Liver (tissue), 9 donors: ENCODE measurements around the gene TIMP1. TPM values are rescaled to one million over a fixed set of nuclear protein-coding genes. Genes with fewer than 3 reads are reported as not detected.

Source experiments
- DNase-seq: peaks from one replicate; pipeline ENCODE4 v3.0.0-alpha.2; 2017; ENCODE audit warnings: low spot score
- H3K27ac ChIP-seq, 2 donors: one replicate each; pipeline ENCODE4 v1.7.0; 2013; ENCODE audit warnings: inconsistent platforms in 2 of 2, low read length in 2 of 2, control low read depth in 1 of 2, low read depth in 1 of 2, mild to moderate bottlenecking in 1 of 2
- H3K27me3 ChIP-seq, 4 donors: one replicate each; pipeline versions ENCODE4 v1.6.1 to v1.7.0; 2013; ENCODE audit warnings: low read length in 3 of 4, inconsistent platforms in 1 of 4, mild to moderate bottlenecking in 1 of 4, moderate library complexity in 1 of 4; ENCODE audit not compliant: control insufficient read depth in 4 of 4, insufficient read depth in 4 of 4
- H3K36me3 ChIP-seq, 4 donors: one replicate each; pipeline versions ENCODE4 v1.6.1 to v1.7.0; 2013; ENCODE audit warnings: low read length in 3 of 4, mild to moderate bottlenecking in 3 of 4, low read depth in 1 of 4, moderate library complexity in 1 of 4; ENCODE audit not compliant: control insufficient read depth in 4 of 4, insufficient read depth in 3 of 4
- H3K4me1 ChIP-seq, 4 donors: one replicate each; pipeline versions ENCODE4 v1.6.1 to v1.7.0; 2013; ENCODE audit warnings: low read length in 3 of 4, mild to moderate bottlenecking in 3 of 4, moderate library complexity in 1 of 4; ENCODE audit not compliant: control insufficient read depth in 4 of 4, insufficient read depth in 4 of 4
- H3K4me3 ChIP-seq, 3 donors: one replicate each; pipeline versions ENCODE4 v1.6.1 to v1.7.0; 2013; ENCODE audit warnings: low read length in 3 of 3, control low read depth in 1 of 3, low read depth in 1 of 3, mild to moderate bottlenecking in 1 of 3
- H3K9ac ChIP-seq, 2 donors: one replicate each; pipeline ENCODE4 v1.7.0; 2013; ENCODE audit warnings: low read length in 2 of 2, mild to moderate bottlenecking in 2 of 2, moderate library complexity in 2 of 2, control low read depth in 1 of 2, low read depth in 1 of 2
- H3K9me3 ChIP-seq, 4 donors: one replicate each; pipeline versions ENCODE4 v1.6.1 to v1.7.0; 2013; ENCODE audit warnings: low read length in 3 of 4; ENCODE audit not compliant: control insufficient read depth in 4 of 4
- EGR1 ChIP-seq, 2 donors: IDR thresholded peaks; 2 replicates each; pipeline ENCODE4 v1.6.1; 2016 to 2018; ENCODE audit warnings: antibody characterized with exemption in 2 of 2, low read depth in 2 of 2
- FOXA1 ChIP-seq: IDR thresholded peaks from 2 replicates; pipeline ENCODE4 v1.6.1; 2016; ENCODE audit warnings: antibody characterized with exemption
- FOXA2 ChIP-seq: IDR thresholded peaks from 2 replicates; pipeline ENCODE4 v1.6.1; 2016; ENCODE audit warnings: antibody characterized with exemption
- GABPA ChIP-seq, 2 donors: IDR thresholded peaks in 1 of 2; conservative IDR thresholded peaks in 1 of 2; 2 replicates each; pipeline ENCODE4 v1.6.1; 2016; ENCODE audit warnings: antibody characterized with exemption in 2 of 2, mild to moderate bottlenecking in 1 of 2, moderate library complexity in 1 of 2
- HNF4A ChIP-seq, 2 donors: conservative IDR thresholded peaks; 2 replicates each; pipeline ENCODE4 v1.6.1; 2016; ENCODE audit warnings: antibody characterized with exemption in 2 of 2, mild to moderate bottlenecking in 2 of 2
- HNF4G ChIP-seq: IDR thresholded peaks from 2 replicates; pipeline ENCODE4 v1.6.1; 2016; ENCODE audit warnings: antibody characterized with exemption
- JUND ChIP-seq, 2 donors: IDR thresholded peaks; 2 replicates each; pipeline ENCODE4 v1.6.1; 2016; ENCODE audit warnings: antibody characterized with exemption in 2 of 2
- NR2F2 ChIP-seq: IDR thresholded peaks from 2 replicates; pipeline ENCODE4 v1.6.1; 2016; ENCODE audit warnings: antibody characterized with exemption
- RAD21 ChIP-seq, 2 donors: IDR thresholded peaks; 2 replicates each; pipeline ENCODE4 v1.6.1; 2016; ENCODE audit warnings: antibody characterized with exemption in 2 of 2, mild to moderate bottlenecking in 2 of 2
- RXRA ChIP-seq, 2 donors: IDR thresholded peaks; 2 replicates each; pipeline ENCODE4 v1.6.1; 2017 to 2018; ENCODE audit warnings: antibody characterized with exemption in 2 of 2, mild to moderate bottlenecking in 1 of 2
- SP1 ChIP-seq: IDR thresholded peaks from 2 replicates; pipeline ENCODE4 v1.6.1; 2018; ENCODE audit warnings: antibody characterized with exemption, mild to moderate bottlenecking
- TAF1 ChIP-seq: conservative IDR thresholded peaks from 2 replicates; pipeline ENCODE4 v1.6.1; 2016; ENCODE audit warnings: antibody characterized with exemption, mild to moderate bottlenecking
- YY1 ChIP-seq: IDR thresholded peaks from 2 replicates; pipeline ENCODE4 v1.6.1; 2016; ENCODE audit warnings: antibody characterized with exemption, mild to moderate bottlenecking
- WGBS: extraction: QIAGEN DNeasy Blood & Tissue Kit; methylation state at CpG from one replicate; pipeline ENCODE4 v1.1.7; 2013; 5-methylcytosine and 5-hydroxymethylcytosine counted together
- polyA plus RNA-seq, 2 donors: library from polyadenylated mRNA; stranded (reverse) in 1 of 2; unstranded in 1 of 2; fragments of 200-250 nt in 1 of 2; fragments of >200 nt in 1 of 2; fragmentation: Nextera tagmentation in 1 of 2; extraction: Ambion mirVana in 1 of 2; gene quantifications; one replicate each; pipeline versions ENCODE4 v1.2.1 to v1.2.3, GENCODE V29; 2013 to 2015
- total RNA-seq, 2 donors: library from RNA; depleted of rRNA; stranded (reverse); fragments of >200 nt; gene quantifications; one replicate each; pipeline ENCODE4 v1.2.3, GENCODE V29; 2014
- TF ChIP-seq, protein P1 (sequence below): fragments of 150-350 bp; IDR thresholded peaks from 2 replicates; pipeline ENCODE4 v1.5.1; 2017; ENCODE audit warnings: improper control_type of control experiment, low read depth, low read length; ENCODE audit not compliant: missing input control
- TF ChIP-seq, protein P2 (sequence below): IDR thresholded peaks from 2 replicates; pipeline ENCODE4 v1.6.1; 2016; ENCODE audit warnings: antibody characterized with exemption, mild to moderate bottlenecking
- TF ChIP-seq, protein P3 (sequence below): IDR thresholded peaks from 2 replicates; pipeline ENCODE4 v1.6.1; 2016; ENCODE audit warnings: antibody characterized with exemption
- TF ChIP-seq, protein P4 (sequence below): IDR thresholded peaks from 2 replicates; pipeline ENCODE4 v1.6.1; 2016; ENCODE audit warnings: antibody characterized with exemption
- TF ChIP-seq, protein P5 (sequence below): IDR thresholded peaks from 2 replicates; pipeline ENCODE4 v1.6.1; 2016; ENCODE audit warnings: antibody characterized with exemption
- donor health status: healthy.
- donor health status: healthy.
- donor health status: healthy.
- donor health status: healthy.
- donor health status: healthy.

TIMP1 gene
- total and polyA plus RNA-seq, 4 donors = 18.0 to 1,609 (median 146) TPM

DNA sequence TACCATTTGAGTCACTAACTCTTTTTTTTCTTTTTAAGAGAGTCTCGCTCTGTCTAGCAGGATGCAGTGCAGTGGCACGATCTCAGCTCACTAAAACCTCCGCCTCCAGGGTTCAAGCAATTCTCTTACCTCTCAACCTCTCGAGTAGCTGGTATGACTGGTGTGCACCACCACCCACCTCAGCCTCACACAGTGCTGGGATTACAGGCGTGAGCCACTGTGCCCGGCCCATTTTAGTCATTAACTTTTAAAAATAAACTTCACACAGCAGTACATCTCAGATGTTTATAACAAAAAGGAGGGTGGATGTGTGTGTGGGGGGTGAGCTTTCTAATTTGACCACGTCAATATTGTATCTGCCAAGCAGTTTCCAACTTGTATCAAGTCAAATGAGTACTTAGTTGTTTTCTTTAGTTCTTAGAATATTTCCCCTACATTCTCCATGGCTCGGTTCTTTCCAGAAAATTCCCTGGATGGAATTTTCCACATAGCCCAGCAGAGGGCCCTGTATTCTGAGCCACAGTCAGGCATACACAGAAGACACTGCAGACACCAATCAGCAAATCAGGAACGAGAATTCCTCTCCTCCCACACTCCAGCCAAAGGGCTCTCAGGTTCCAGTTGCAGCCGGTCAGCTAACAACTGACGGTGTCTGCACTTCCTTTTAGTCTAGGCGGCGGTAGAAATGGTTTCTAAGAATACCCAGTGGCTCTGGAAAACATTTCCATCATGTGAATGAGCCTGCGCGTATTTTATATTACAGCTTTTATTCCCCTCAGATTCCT lies 41.3 kb upstream of the TIMP1 start:
- Histone ChIP-seq H3K4me1 (no peaks in the 10 kb centered on the region), H3K27ac (peak overlapping the region; percentile 64 to 72), H3K27me3 (no peaks in the 10 kb centered on the region), H3K4me3 (no peak overlapping the region), H3K9ac (peak overlapping the region; percentile 27 to 67), H3K36me3 (no peaks in the 10 kb centered on the region), H3K9me3 (no peaks in the 10 kb centered on the region)
- DNase-seq = no peak
- 24% methylated on average over 15 of the region's 15 CpGs for WGBS
- TF ChIP-seq HNF4G = no peak
- TF ChIP-seq FOXA1 = no peak
- peak; percentile 76 for TF ChIP-seq SP1
- TF ChIP-seq, protein P1, sequence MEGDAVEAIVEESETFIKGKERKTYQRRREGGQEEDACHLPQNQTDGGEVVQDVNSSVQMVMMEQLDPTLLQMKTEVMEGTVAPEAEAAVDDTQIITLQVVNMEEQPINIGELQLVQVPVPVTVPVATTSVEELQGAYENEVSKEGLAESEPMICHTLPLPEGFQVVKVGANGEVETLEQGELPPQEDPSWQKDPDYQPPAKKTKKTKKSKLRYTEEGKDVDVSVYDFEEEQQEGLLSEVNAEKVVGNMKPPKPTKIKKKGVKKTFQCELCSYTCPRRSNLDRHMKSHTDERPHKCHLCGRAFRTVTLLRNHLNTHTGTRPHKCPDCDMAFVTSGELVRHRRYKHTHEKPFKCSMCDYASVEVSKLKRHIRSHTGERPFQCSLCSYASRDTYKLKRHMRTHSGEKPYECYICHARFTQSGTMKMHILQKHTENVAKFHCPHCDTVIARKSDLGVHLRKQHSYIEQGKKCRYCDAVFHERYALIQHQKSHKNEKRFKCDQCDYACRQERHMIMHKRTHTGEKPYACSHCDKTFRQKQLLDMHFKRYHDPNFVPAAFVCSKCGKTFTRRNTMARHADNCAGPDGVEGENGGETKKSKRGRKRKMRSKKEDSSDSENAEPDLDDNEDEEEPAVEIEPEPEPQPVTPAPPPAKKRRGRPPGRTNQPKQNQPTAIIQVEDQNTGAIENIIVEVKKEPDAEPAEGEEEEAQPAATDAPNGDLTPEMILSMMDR = peak; percentile 67
- TF ChIP-seq, protein P2, sequence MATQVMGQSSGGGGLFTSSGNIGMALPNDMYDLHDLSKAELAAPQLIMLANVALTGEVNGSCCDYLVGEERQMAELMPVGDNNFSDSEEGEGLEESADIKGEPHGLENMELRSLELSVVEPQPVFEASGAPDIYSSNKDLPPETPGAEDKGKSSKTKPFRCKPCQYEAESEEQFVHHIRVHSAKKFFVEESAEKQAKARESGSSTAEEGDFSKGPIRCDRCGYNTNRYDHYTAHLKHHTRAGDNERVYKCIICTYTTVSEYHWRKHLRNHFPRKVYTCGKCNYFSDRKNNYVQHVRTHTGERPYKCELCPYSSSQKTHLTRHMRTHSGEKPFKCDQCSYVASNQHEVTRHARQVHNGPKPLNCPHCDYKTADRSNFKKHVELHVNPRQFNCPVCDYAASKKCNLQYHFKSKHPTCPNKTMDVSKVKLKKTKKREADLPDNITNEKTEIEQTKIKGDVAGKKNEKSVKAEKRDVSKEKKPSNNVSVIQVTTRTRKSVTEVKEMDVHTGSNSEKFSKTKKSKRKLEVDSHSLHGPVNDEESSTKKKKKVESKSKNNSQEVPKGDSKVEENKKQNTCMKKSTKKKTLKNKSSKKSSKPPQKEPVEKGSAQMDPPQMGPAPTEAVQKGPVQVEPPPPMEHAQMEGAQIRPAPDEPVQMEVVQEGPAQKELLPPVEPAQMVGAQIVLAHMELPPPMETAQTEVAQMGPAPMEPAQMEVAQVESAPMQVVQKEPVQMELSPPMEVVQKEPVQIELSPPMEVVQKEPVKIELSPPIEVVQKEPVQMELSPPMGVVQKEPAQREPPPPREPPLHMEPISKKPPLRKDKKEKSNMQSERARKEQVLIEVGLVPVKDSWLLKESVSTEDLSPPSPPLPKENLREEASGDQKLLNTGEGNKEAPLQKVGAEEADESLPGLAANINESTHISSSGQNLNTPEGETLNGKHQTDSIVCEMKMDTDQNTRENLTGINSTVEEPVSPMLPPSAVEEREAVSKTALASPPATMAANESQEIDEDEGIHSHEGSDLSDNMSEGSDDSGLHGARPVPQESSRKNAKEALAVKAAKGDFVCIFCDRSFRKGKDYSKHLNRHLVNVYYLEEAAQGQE = peak; percentile 91
- TF ChIP-seq RXRA (IDR thresholded peaks at IDR 0.05) = peak in 1 of 2 donors; percentile 43
- TF ChIP-seq NR2F2 = no peak
- TF ChIP-seq RAD21 (IDR thresholded peaks at IDR 0.05) = peak; percentile 89 to 90
- TF ChIP-seq YY1 = peak; percentile 86
- no peak for TF ChIP-seq GABPA (IDR thresholded peaks at IDR 0.05 in 1 of 2, conservative IDR thresholded peaks at IDR 0.05 in 1 of 2)
- TF ChIP-seq, protein P3, sequence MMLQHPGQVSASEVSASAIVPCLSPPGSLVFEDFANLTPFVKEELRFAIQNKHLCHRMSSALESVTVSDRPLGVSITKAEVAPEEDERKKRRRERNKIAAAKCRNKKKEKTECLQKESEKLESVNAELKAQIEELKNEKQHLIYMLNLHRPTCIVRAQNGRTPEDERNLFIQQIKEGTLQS = no peak
- no peak for TF ChIP-seq FOXA2
- TF ChIP-seq JUND (IDR thresholded peaks at IDR 0.05) = peak in 1 of 2 donors; percentile 19
- TF ChIP-seq, protein P4, sequence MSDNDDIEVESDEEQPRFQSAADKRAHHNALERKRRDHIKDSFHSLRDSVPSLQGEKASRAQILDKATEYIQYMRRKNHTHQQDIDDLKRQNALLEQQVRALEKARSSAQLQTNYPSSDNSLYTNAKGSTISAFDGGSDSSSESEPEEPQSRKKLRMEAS = peak; percentile 21
- peak in 1 of 2 donors; percentile 20 for TF ChIP-seq EGR1 (IDR thresholded peaks at IDR 0.05; ENCODE audit: low read depth in 2 of 2)
- TF ChIP-seq, protein P5, sequence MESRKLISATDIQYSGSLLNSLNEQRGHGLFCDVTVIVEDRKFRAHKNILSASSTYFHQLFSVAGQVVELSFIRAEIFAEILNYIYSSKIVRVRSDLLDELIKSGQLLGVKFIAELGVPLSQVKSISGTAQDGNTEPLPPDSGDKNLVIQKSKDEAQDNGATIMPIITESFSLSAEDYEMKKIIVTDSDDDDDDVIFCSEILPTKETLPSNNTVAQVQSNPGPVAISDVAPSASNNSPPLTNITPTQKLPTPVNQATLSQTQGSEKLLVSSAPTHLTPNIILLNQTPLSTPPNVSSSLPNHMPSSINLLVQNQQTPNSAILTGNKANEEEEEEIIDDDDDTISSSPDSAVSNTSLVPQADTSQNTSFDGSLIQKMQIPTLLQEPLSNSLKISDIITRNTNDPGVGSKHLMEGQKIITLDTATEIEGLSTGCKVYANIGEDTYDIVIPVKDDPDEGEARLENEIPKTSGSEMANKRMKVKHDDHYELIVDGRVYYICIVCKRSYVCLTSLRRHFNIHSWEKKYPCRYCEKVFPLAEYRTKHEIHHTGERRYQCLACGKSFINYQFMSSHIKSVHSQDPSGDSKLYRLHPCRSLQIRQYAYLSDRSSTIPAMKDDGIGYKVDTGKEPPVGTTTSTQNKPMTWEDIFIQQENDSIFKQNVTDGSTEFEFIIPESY = no peak
- TF ChIP-seq HNF4A (conservative IDR thresholded peaks at IDR 0.05) = peak; percentile 6 to 46
- peak; percentile 82 for TF ChIP-seq TAF1
